NCI-H2227 treated with DMSO at 0.1 percent for 48 hours (cell line): Measurements from ENCODE around the gene CCL27.
"Not testable (repeated sequence)": the region's sequence is repeated elsewhere in the genome, so short reads cannot be mapped to it uniquely, and the experiment has no call there.

ENCODE experiments used
- DNase-seq: peaks from one replicate; lab custom pipeline; 2025; lab: John Stamatoyannopoulos, UW

Gene CCL27

GRCh38 chr9:34651321-34651720 lies 11.1 kb downstream of the CCL27 start:
- DNase-seq: no peak

GRCh38 chr9:34650816-34651215 lies 11.6 kb downstream of the CCL27 start:
- no peak for DNase-seq

GRCh38 chr9:34648673-34649072 lies 13.8 kb downstream of the CCL27 start:
- no peak for DNase-seq

- DNase-seq: no peak
Measured at GRCh38 chr9:34647651-34648050, 14.8 kb downstream of the CCL27 start.

GRCh38 chr9:34647084-34647403 lies 15.4 kb downstream of the CCL27 start:
- no peak for DNase-seq

- DNase-seq: peak; percentile 84
Measured at GRCh38 chr9:34646211-34647083, 16.0 kb downstream of the CCL27 start, which contains the start of gene GALT. GALT (plus strand) TSS chr9:34646675; CDS start chr9:34646705, 30 bp downstream.

- no peak for DNase-seq
Measured at GRCh38 chr9:34644766-34645314, 17.6 kb downstream of the CCL27 start.

- DNase-seq: no peak
Measured at GRCh38 chr9:34642679-34643078, 19.8 kb downstream of the CCL27 start.

GRCh38 chr9:34639322-34639721 lies 23.1 kb downstream of the CCL27 start:
- DNase-seq: not testable (repeated sequence)

GRCh38 chr9:34638138-34638445 lies 24.4 kb downstream of the CCL27 start:
- DNase-seq: no peak

- peak; percentile 78 for DNase-seq
Measured at GRCh38 chr9:34637356-34638137, 24.9 kb downstream of the CCL27 start, which contains the start of gene SIGMAR1. SIGMAR1 (minus strand) TSS chr9:34637787; CDS start chr9:34637697, 90 bp downstream.

- no peak for DNase-seq
Measured at GRCh38 chr9:34636791-34637355, 25.6 kb downstream of the CCL27 start.

GRCh38 chr9:34635556-34635955 lies 26.9 kb downstream of the CCL27 start:
- no peak for DNase-seq

- no peak for DNase-seq
Measured at GRCh38 chr9:34634551-34635248, 27.8 kb downstream of the CCL27 start.

- DNase-seq: peak; percentile 62
Measured at GRCh38 chr9:34633851-34634550, 28.5 kb downstream of the CCL27 start.

GRCh38 chr9:34633166-34633565 lies 29.3 kb downstream of the CCL27 start:
- no peak for DNase-seq

- DNase-seq: no peak
Measured at GRCh38 chr9:34630402-34631154, 31.9 kb downstream of the CCL27 start.

- no peak for DNase-seq
Measured at GRCh38 chr9:34629491-34629808, 33.0 kb downstream of the CCL27 start.

- no peak for DNase-seq
Measured at GRCh38 chr9:34628656-34629490, 33.6 kb downstream of the CCL27 start, which contains the start of gene ARID3C. ARID3C (minus strand) TSS chr9:34629066; CDS start chr9:34628014, 1,052 bp downstream.
